ENCODE data around the gene RPH3AL.

DNA sequence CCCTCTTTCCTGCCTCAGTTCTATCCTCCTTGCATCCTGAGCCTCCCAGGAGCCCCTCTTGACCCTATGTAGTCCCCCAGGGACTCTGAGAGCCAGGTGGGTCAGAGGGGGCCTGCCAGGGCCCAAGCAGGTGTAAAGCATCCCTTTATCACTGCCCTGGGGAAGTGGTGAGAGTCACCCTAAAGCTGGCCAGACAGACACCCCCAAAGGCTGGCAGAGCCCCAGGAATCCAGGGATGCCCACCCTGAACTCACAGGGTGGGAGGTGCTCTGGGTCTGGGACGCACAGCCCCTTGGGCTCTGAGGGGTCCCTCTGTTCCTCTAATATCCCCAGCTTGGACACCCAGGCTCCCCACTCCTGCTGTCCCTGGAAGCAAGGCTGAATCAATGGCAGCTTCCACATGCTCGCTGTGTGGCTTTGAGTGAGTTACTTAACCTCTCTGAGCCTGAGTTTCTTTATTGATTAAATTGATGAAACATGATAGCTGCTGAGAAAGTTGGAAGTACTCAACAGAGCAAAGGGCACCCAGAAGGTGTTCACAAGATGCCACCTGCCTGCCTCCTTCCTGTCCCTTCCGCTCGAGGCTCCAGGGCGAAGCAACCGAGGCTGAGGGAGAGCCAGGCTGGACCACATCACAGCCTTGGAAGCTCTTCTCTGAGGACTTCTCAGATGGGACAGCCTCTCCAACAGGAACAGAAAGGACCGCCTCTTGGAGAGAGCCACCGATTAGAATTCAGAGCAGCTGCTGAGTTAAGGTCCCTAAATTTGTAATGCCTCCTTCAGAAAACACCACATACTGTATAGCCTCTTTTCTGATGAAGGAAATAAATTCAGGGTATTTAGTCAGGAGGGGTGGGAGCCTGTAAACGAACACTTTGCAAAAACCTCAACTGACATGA is 104.0 kb downstream of the RPH3AL start:
- TF ChIP-seq, protein P1, sequence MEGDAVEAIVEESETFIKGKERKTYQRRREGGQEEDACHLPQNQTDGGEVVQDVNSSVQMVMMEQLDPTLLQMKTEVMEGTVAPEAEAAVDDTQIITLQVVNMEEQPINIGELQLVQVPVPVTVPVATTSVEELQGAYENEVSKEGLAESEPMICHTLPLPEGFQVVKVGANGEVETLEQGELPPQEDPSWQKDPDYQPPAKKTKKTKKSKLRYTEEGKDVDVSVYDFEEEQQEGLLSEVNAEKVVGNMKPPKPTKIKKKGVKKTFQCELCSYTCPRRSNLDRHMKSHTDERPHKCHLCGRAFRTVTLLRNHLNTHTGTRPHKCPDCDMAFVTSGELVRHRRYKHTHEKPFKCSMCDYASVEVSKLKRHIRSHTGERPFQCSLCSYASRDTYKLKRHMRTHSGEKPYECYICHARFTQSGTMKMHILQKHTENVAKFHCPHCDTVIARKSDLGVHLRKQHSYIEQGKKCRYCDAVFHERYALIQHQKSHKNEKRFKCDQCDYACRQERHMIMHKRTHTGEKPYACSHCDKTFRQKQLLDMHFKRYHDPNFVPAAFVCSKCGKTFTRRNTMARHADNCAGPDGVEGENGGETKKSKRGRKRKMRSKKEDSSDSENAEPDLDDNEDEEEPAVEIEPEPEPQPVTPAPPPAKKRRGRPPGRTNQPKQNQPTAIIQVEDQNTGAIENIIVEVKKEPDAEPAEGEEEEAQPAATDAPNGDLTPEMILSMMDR (conservative IDR thresholded peaks at IDR 0.05), result no peak
- TF ChIP-seq EZH2 (IDR thresholded peaks at IDR 0.05; ENCODE audit: low read depth), result no peak
